OCI-LY1 (cell line): ENCODE data around the gene PTGS2.

Experiments used
- H2AFZ ChIP-seq: fragments of 200-600 bp; sonication (generic), shearing (Covaris generic); 2 replicates; pipeline ENCODE4 v1.6.0; 2014; ENCODE audit warnings: antibody characterized with exemption, mild to moderate bottlenecking, low read length
- H3F3A ChIP-seq: fragments of 200-600 bp; sonication (generic), shearing (Covaris generic); 2 replicates; pipeline ENCODE4 v1.6.0; 2014; ENCODE audit warnings: mild to moderate bottlenecking, antibody characterized with exemption, low read length, moderate library complexity; ENCODE audit not compliant: insufficient read depth
- H3K27ac ChIP-seq: fragments of 200-600 bp; sonication (generic); 2 replicates; pipeline ENCODE4 v1.5.1; 2014; ENCODE audit warnings: low read length, mixed run types, mild to moderate bottlenecking, low read depth; ENCODE audit not compliant: poor library complexity, severe bottlenecking
- H3K27me3 ChIP-seq: fragments of 200-600 bp; sonication (generic); 2 replicates; pipeline ENCODE4 v1.6.0; 2014; ENCODE audit warnings: antibody characterized with exemption, mild to moderate bottlenecking, low read length, moderate library complexity; ENCODE audit not compliant: insufficient read depth
- H3K36me3 ChIP-seq: fragments of 200-600 bp; sonication (generic); 2 replicates; pipeline ENCODE4 v1.6.1; 2014; ENCODE audit warnings: mild to moderate bottlenecking, antibody characterized with exemption, low read length, moderate library complexity, mixed read lengths; ENCODE audit not compliant: insufficient read depth
- H3K4me1 ChIP-seq: fragments of 200-600 bp; sonication (generic); 2 replicates; pipeline ENCODE4 v1.5.1; 2014; ENCODE audit warnings: mild to moderate bottlenecking, low read length, moderate library complexity; ENCODE audit not compliant: insufficient read depth, severe bottlenecking
- H3K4me2 ChIP-seq: fragments of 200-600 bp; sonication (generic), shearing (Covaris generic); 2 replicates; pipeline ENCODE4 v1.6.1; 2014; ENCODE audit warnings: low read length
- H3K4me3 ChIP-seq: fragments of 200-600 bp; sonication (generic); 2 replicates; pipeline ENCODE4 v1.5.1; 2014; ENCODE audit warnings: low read length, low read depth, mild to moderate bottlenecking, mixed read lengths; ENCODE audit not compliant: poor library complexity, severe bottlenecking
- H3K79me2 ChIP-seq: fragments of 200-600 bp; shearing (Covaris generic); 2 replicates; pipeline ENCODE4 v1.6.1; 2016; ENCODE audit warnings: mixed run types, low read length, mixed read lengths; ENCODE audit not compliant: insufficient read depth
- H3K9ac ChIP-seq: fragments of 200-600 bp; sonication (generic), shearing (Covaris generic); 2 replicates; pipeline ENCODE4 v1.6.1; 2014; ENCODE audit warnings: mild to moderate bottlenecking, low read length, mixed read lengths
- H3K9me2 ChIP-seq: fragments of 200-600 bp; sonication (generic), shearing (Covaris generic); 2 replicates; pipeline ENCODE4 v1.6.1; 2014; ENCODE audit warnings: low read depth, mild to moderate bottlenecking, low read length, mixed read lengths
- H3K9me3 ChIP-seq: fragments of 200-600 bp; shearing (Covaris generic); 2 replicates; pipeline ENCODE4 v1.6.1; 2014; ENCODE audit warnings: low read length, mixed read lengths
- H4K20me1 ChIP-seq: fragments of 200-600 bp; sonication (generic), shearing (Covaris generic); 2 replicates; pipeline ENCODE4 v1.6.0; 2016; ENCODE audit warnings: mild to moderate bottlenecking, low read length; ENCODE audit not compliant: insufficient read depth
- EZH2 ChIP-seq: fragments of 200-600 bp; sonication (generic), shearing (Covaris generic); IDR thresholded peaks from 2 replicates; pipeline ENCODE4 v1.8.0; 2017; ENCODE audit warnings: borderline replicate concordance, mixed run types, mild to moderate bottlenecking, antibody characterized with exemption, low read length, moderate library complexity, mixed read lengths
- TF ChIP-seq, protein P1 (sequence below): fragments of 200-600 bp; sonication (generic), shearing (Covaris generic); IDR thresholded peaks from 2 replicates; pipeline ENCODE4 v1.5.1; 2017; ENCODE audit warnings: mild to moderate bottlenecking, antibody characterized with exemption, low read length, moderate library complexity, mixed read lengths

Gene PTGS2

DNA sequence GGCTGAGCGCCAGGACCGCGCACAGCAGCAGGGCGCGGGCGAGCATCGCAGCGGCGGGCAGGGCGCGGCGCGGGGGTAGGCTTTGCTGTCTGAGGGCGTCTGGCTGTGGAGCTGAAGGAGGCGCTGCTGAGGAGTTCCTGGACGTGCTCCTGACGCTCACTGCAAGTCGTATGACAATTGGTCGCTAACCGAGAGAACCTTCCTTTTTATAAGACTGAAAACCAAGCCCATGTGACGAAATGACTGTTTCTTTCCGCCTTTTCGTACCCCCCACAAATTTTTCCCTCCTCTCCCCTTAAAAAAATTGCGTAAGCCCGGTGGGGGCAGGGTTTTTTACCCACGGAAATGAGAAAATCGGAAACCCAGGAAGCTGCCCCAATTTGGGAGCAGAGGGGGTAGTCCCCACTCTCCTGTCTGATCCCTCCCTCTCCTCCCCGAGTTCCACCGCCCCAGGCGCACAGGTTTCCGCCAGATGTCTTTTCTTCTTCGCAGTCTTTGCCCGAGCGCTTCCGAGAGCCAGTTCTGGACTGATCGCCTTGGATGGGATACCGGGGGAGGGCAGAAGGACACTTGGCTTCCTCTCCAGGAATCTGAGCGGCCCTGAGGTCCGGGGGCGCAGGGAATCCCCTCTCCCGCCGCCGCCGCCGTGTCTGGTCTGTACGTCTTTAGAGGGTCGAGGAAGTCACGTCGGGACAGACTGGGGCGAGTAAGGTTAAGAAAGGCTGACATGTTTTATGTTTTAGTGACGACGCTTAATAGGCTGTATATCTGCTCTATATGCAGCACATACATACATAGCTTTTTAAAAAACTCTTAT, at the start of gene PTGS2:
PTGS2 (minus strand) TSS at position 179 of the 817 bp plus-strand sequence; CDS start at position 46, 133 bp downstream.
- Histone ChIP-seq H4K20me1 (no peaks in the 10 kb centered on the region), H3F3A (no peaks in the 10 kb centered on the region), H3K9me2 (no peaks in the 10 kb centered on the region), H3K4me3 (no peak within 1 kb of the TSS), H3K9me3 (no peaks in the 10 kb centered on the region), H3K4me1 (no peaks in the 10 kb centered on the region), H3K27ac (no peak within 1 kb of the TSS), H3K79me2 (no peaks in the 10 kb centered on the region), H3K4me2 (no peak within 1 kb of the TSS), H2AFZ (no peak within 1 kb of the TSS), H3K36me3 (no peaks in the 10 kb centered on the region), H3K27me3 (no peaks in the 10 kb centered on the region), H3K9ac (no peak within 1 kb of the TSS)
- TF ChIP-seq, protein P1, sequence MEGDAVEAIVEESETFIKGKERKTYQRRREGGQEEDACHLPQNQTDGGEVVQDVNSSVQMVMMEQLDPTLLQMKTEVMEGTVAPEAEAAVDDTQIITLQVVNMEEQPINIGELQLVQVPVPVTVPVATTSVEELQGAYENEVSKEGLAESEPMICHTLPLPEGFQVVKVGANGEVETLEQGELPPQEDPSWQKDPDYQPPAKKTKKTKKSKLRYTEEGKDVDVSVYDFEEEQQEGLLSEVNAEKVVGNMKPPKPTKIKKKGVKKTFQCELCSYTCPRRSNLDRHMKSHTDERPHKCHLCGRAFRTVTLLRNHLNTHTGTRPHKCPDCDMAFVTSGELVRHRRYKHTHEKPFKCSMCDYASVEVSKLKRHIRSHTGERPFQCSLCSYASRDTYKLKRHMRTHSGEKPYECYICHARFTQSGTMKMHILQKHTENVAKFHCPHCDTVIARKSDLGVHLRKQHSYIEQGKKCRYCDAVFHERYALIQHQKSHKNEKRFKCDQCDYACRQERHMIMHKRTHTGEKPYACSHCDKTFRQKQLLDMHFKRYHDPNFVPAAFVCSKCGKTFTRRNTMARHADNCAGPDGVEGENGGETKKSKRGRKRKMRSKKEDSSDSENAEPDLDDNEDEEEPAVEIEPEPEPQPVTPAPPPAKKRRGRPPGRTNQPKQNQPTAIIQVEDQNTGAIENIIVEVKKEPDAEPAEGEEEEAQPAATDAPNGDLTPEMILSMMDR: no peak
- TF ChIP-seq EZH2: no peak

DNA sequence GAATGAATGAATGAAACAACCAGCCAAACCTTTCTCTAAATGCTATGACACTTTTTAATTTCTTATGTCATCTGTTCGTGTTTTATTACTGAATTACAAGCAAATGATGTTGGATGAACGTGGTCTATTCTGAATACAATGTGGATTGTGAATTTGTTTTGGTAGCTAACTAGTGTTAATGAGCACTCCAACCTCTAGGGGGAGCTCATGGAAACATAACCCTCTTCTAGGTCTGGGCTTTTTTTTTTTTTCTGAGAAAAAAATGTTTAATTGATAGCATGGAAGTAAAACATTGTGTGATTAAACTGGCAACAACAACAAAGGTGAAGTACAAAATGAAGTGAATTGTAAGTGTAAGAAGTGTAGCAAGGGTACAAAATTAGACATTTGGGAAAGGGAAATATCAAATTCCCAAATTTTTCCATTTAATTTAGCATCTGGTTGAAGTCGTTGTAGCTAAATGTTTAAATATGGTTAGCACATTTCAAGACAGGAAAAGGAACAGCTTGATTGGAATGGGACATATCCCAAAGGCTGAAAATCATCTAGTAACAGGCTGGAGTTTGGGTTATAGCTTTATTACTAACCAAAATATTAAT, 42.6 kb upstream of the PTGS2 start:
- Histone ChIP-seq H3K4me2 (no peak overlapping the region), H3K9me3 (no peaks in the 10 kb centered on the region), H4K20me1 (no peaks in the 10 kb centered on the region), H3K4me1 (no peaks in the 10 kb centered on the region), H3F3A (no peaks in the 10 kb centered on the region), H3K9me2 (no peaks in the 10 kb centered on the region), H3K79me2 (no peaks in the 10 kb centered on the region), H3K4me3 (no peak overlapping the region), H3K9ac (no peak overlapping the region), H2AFZ (no peak overlapping the region), H3K36me3 (no peaks in the 10 kb centered on the region), H3K27me3 (no peaks in the 10 kb centered on the region), H3K27ac (no peak overlapping the region)
- TF ChIP-seq EZH2: no peak
- TF ChIP-seq, protein P1: peak; percentile 73

DNA sequence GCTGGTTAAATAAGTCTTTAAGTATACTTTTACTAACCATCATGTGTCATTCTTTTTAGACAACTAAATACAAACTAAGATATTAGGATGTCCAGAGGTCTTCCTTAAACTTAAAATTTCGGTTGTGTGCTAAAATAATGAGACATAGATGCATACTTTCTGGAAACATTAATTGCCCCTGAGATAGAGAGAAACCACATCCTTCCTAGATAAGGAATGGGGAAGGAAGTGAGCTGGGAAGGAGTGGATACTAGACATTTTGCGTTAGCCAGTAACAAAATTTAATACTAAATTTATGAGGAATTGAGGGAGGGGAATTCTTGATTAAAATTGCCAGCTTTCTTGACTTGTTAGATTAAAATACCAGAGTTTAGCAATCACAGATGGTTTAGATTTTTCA, 37.1 kb upstream of the PTGS2 start:
- H3K27me3 ChIP-seq: no peaks in the 10 kb centered on the region
- no peaks in the 10 kb centered on the region for H4K20me1 ChIP-seq
- no peak overlapping the region for H3K27ac ChIP-seq
- no peaks in the 10 kb centered on the region for H3K9me2 ChIP-seq
- H2AFZ ChIP-seq: no peak overlapping the region
- H3K9me3 ChIP-seq: no peaks in the 10 kb centered on the region
- H3K79me2 ChIP-seq: no peaks in the 10 kb centered on the region
- no peaks in the 10 kb centered on the region for H3K36me3 ChIP-seq
- no peak overlapping the region for H3K4me3 ChIP-seq
- no peak for TF ChIP-seq EZH2
- TF ChIP-seq, protein P1: no peak
- H3K4me2 ChIP-seq: no peak overlapping the region
- no peaks in the 10 kb centered on the region for H3F3A ChIP-seq
- H3K9ac ChIP-seq: no peak overlapping the region
- H3K4me1 ChIP-seq: no peaks in the 10 kb centered on the region
